Loucy (cell line): Measurements from ENCODE around the gene CRADD.

ENCODE experiments used
- H2AFZ ChIP-seq: fragments of 200-600 bp; sonication (generic); 2 replicates; pipeline ENCODE4 v1.6.0; 2016; ENCODE audit warnings: antibody characterized with exemption, mild to moderate bottlenecking, low read length, moderate library complexity
- H3F3A ChIP-seq: fragments of 200-600 bp; 2 replicates; pipeline ENCODE4 v1.6.0; 2016; ENCODE audit warnings: antibody characterized with exemption, low read depth, mild to moderate bottlenecking
- H3K27me3 ChIP-seq: fragments of 200-600 bp; sonication (generic); 2 replicates; pipeline ENCODE4 v1.6.1; 2014; ENCODE audit warnings: low read length, mild to moderate bottlenecking; ENCODE audit not compliant: insufficient read depth, poor library complexity, severe bottlenecking
- H3K36me3 ChIP-seq: fragments of 200-600 bp; sonication (generic); 2 replicates; pipeline ENCODE4 v1.6.1; 2016; ENCODE audit warnings: low read length; ENCODE audit not compliant: insufficient read depth
- H3K4me1 ChIP-seq: fragments of 200-600 bp; sonication (generic); 2 replicates; pipeline ENCODE4 v1.5.1; 2014; ENCODE audit warnings: low read length, mild to moderate bottlenecking; ENCODE audit not compliant: insufficient read depth, poor library complexity, severe bottlenecking
- H3K4me2 ChIP-seq: fragments of 200-600 bp; sonication (generic); 2 replicates; pipeline ENCODE4 v1.6.0; 2014; ENCODE audit warnings: antibody characterized with exemption, low read length, low read depth, mild to moderate bottlenecking; ENCODE audit not compliant: poor library complexity, severe bottlenecking
- H3K4me3 ChIP-seq: fragments of 200-600 bp; sonication (generic); 2 replicates; pipeline ENCODE4 v1.5.1; 2014; ENCODE audit warnings: low read length, mild to moderate bottlenecking, mixed read lengths; ENCODE audit not compliant: poor library complexity, severe bottlenecking
- H3K79me2 ChIP-seq: fragments of 200-600 bp; sonication (generic); 2 replicates; pipeline ENCODE4 v1.6.1; 2014; ENCODE audit warnings: low read length; ENCODE audit not compliant: insufficient read depth
- H3K9ac ChIP-seq: fragments of 200-600 bp; sonication (generic); 2 replicates; pipeline ENCODE4 v1.6.0; 2014; ENCODE audit warnings: mild to moderate bottlenecking, low read depth, low read length, moderate library complexity; ENCODE audit not compliant: poor library complexity, severe bottlenecking
- H3K9me2 ChIP-seq: fragments of 200-600 bp; sonication (generic); replicated peaks from 2 replicates; pipeline ENCODE4 v1.6.1; 2016; ENCODE audit warnings: low read depth, low read length, mixed read lengths
- H3K9me3 ChIP-seq: fragments of 200-600 bp; sonication (generic); 2 replicates; pipeline ENCODE4 v1.6.1; 2014; ENCODE audit warnings: mild to moderate bottlenecking, antibody characterized with exemption, low read length, low read depth; ENCODE audit not compliant: insufficient read depth
- H4K20me1 ChIP-seq: fragments of 200-600 bp; sonication (generic); 2 replicates; pipeline ENCODE4 v1.6.0; 2014; ENCODE audit warnings: antibody characterized with exemption, low read length, mild to moderate bottlenecking; ENCODE audit not compliant: insufficient read depth, poor library complexity, severe bottlenecking
- EZH2phosphoT487 ChIP-seq: fragments of 200-600 bp; IDR thresholded peaks from 2 replicates; pipeline ENCODE4 v1.6.1; 2018; ENCODE audit warnings: antibody characterized with exemption, mild to moderate bottlenecking, moderate library complexity, borderline replicate concordance
- TF ChIP-seq, protein P1 (sequence below): fragments of 200-600 bp; sonication (generic); conservative IDR thresholded peaks from 2 replicates; pipeline ENCODE4 v1.5.1; 2014; ENCODE audit warnings: mild to moderate bottlenecking, antibody characterized with exemption, low read length

The CRADD gene

DNA sequence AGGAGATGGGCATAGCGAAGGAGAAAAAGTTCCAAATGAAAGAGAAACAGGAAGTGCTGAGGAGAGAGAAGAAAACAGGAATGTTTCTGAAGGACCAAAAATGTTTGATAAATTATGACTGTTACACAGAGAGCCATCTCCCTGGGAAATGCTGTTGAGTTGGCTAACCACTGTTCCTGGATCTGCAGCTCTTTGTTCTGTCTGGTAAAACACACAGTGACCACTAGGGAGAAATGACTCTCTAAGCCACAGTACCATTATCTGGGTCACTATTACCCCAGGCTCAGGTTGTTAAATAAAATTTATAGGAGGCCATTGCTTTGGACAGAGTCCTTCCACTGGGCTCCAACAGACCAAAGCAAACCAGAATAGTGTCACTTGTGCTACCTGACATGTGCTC lies 219.3 kb downstream of the CRADD start:
- Histone ChIP-seq H3K79me2 (no peaks in the 10 kb centered on the region), H3K36me3 (no peaks in the 10 kb centered on the region), H3K9me2 (no peaks in the 10 kb centered on the region), H3F3A (no peaks in the 10 kb centered on the region), H3K4me2 (no peak overlapping the region), H3K4me3 (no peak overlapping the region), H2AFZ (no peak overlapping the region), H3K4me1 (peaks cover 3% of the 10 kb centered on the region), H3K9ac (no peak overlapping the region), H3K9me3 (no peaks in the 10 kb centered on the region), H4K20me1 (no peaks in the 10 kb centered on the region), H3K27me3 (no peaks in the 10 kb centered on the region)
- TF ChIP-seq, protein P1, sequence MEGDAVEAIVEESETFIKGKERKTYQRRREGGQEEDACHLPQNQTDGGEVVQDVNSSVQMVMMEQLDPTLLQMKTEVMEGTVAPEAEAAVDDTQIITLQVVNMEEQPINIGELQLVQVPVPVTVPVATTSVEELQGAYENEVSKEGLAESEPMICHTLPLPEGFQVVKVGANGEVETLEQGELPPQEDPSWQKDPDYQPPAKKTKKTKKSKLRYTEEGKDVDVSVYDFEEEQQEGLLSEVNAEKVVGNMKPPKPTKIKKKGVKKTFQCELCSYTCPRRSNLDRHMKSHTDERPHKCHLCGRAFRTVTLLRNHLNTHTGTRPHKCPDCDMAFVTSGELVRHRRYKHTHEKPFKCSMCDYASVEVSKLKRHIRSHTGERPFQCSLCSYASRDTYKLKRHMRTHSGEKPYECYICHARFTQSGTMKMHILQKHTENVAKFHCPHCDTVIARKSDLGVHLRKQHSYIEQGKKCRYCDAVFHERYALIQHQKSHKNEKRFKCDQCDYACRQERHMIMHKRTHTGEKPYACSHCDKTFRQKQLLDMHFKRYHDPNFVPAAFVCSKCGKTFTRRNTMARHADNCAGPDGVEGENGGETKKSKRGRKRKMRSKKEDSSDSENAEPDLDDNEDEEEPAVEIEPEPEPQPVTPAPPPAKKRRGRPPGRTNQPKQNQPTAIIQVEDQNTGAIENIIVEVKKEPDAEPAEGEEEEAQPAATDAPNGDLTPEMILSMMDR = peak; percentile 35
- TF ChIP-seq EZH2phosphoT487 = no peak

DNA sequence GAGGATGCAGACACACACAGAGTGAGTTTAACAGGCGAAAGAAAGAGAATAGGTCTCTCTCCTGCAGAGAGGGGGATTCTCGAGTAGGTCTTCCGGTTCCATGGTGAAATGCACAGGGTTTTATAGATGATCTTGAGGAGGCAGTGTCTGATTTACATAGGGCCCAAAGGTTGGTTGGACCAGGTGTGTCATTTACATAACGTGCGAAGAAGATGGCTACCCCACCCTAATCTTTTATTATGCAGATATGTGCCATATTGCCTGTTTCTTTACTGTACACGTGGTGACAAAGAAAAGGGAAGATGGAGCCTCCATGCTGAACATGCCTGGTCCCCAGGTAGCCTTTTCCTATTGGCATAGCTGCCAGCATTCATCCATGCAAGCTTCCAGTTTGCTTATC lies 219.8 kb downstream of the CRADD start:
- H3K9me3 ChIP-seq = no peaks in the 10 kb centered on the region
- no peak for TF ChIP-seq EZH2phosphoT487
- TF ChIP-seq, protein P1 = no peak
- H3K9ac ChIP-seq = no peak overlapping the region
- H3K36me3 ChIP-seq = no peaks in the 10 kb centered on the region
- H3F3A ChIP-seq = no peaks in the 10 kb centered on the region
- H3K4me2 ChIP-seq = no peak overlapping the region
- no peaks in the 10 kb centered on the region for H4K20me1 ChIP-seq
- H3K4me1 ChIP-seq = peaks cover 3% of the 10 kb centered on the region
- no peaks in the 10 kb centered on the region for H3K9me2 ChIP-seq
- no peaks in the 10 kb centered on the region for H3K79me2 ChIP-seq
- H3K27me3 ChIP-seq = no peaks in the 10 kb centered on the region
- no peak overlapping the region for H3K4me3 ChIP-seq
- no peak overlapping the region for H2AFZ ChIP-seq

DNA sequence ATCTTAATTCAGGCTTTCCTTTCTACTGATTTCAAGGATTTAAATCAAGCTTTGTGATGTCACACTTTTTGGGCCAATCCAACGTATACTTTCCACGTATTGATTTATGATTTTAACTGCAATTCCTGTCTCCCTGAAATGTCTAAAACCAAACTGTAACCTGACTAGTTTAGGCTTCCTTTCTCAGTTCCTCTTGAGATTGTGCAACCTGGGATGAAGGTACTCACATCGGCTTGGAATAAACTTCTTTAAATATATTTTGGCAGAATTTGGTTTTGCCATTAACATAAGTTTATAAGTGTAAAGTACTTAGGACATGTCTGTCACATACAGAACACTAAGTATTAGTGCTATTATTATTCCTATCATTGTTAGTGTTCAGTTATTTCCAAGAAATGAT lies 224.6 kb downstream of the CRADD start:
- H3K4me1 ChIP-seq = peaks cover 10% of the 10 kb centered on the region
- H3K4me3 ChIP-seq = no peak overlapping the region
- no peaks in the 10 kb centered on the region for H3K9me2 ChIP-seq
- no peaks in the 10 kb centered on the region for H3K79me2 ChIP-seq
- H3K4me2 ChIP-seq = no peak overlapping the region
- no peak overlapping the region for H3K9ac ChIP-seq
- no peaks in the 10 kb centered on the region for H3K36me3 ChIP-seq
- H3F3A ChIP-seq = no peaks in the 10 kb centered on the region
- TF ChIP-seq, protein P1 = no peak
- no peak for TF ChIP-seq EZH2phosphoT487
- no peak overlapping the region for H2AFZ ChIP-seq
- no peaks in the 10 kb centered on the region for H4K20me1 ChIP-seq
- no peaks in the 10 kb centered on the region for H3K27me3 ChIP-seq
- no peaks in the 10 kb centered on the region for H3K9me3 ChIP-seq
